ENCODE measurements around the gene SELENOH.
A peak's percentile ranks its signal among the peaks of the same experiment; 100 is the strongest.

The SELENOH gene

GRCh38 chr11:57729479-57729878 is 11.8 kb upstream of the SELENOH start:
- Mint-ChIP-seq H3K27ac (peak overlapping the region; percentile 81), H3K9me3 (no peaks in the 10 kb centered on the region), H3K4me1 (peaks cover 6% of the 10 kb centered on the region), H3K36me3 (peaks cover 44% of the 10 kb centered on the region), H3K4me3 (no peak overlapping the region)
- no peak for DNase-seq (ENCODE audit: low spot score in 2 of 2)
- no peak for ATAC-seq

DNA sequence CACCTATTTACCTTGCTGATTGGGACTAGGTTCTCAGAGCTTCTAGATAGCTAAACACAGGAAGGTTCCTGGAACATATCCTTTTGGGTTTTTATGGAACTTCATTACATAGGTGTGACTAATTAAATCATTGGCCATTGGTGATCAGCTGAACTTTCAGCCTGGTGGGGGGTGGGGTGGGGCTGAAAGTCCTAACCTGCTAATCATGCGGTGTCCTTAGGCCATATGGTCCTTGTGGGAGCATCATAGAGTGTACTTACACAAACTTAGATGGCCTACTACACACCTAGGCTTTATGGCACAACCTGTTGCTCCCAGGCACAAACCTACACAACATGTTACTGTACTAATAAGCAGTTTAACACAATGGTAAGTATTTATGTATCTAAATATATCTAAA is 8.6 kb upstream of the SELENOH start:
- peak overlapping the region; percentile 37 for H3K27ac Mint-ChIP-seq
- no peak overlapping the region for H3K4me3 Mint-ChIP-seq
- ATAC-seq (no peak), DNase-seq (ENCODE audit: low spot score in 2 of 2) (no peak)
- no peaks in the 10 kb centered on the region for H3K9me3 Mint-ChIP-seq
- H3K36me3 Mint-ChIP-seq: peaks cover 59% of the 10 kb centered on the region
- H3K4me1 Mint-ChIP-seq: peaks cover 3% of the 10 kb centered on the region

DNA sequence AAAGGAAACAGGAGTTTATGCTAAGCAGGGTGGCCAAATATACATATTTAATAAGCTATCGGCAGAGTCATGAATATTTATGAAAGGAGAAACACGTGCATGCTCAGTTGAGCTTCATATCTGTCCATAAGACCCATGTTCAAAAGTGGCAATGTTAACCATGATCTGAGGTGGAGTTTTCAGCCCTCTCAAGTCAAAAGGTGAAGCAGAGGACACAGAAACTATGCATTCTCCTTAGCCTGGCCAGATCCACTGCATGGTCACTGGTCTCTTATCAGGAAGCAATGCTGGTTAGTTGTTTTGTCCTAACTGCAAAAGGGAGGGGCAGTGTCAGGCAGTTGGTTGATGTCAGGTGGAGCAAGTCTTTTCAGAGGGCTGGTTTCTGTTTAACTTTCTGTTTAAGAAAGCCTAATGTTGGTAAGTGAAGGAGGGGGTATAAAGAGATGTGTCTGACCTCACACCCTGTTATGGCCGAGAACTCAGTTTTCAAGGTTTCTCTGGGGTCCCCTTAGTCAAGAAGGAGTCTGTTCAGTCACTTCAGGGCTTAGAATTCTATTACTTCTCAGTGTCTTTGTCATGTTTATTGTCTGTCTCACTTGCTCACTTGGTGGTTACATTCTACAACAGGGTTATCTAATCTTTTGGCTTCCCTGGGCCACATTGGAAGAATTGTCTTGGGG is 5.5 kb upstream of the SELENOH start:
- peak overlapping the region; percentile 55 for H3K27ac Mint-ChIP-seq

GRCh38 chr11:57742087-57742452 is 779 bp downstream of the SELENOH start:
- peaks cover 47% of the 10 kb centered on the region for H3K4me1 Mint-ChIP-seq
- no peaks in the 10 kb centered on the region for H3K9me3 Mint-ChIP-seq
- peak overlapping the region; percentile 95 for H3K4me3 Mint-ChIP-seq
- peak overlapping the region; percentile 98 for H3K27ac Mint-ChIP-seq
- DNase-seq (ENCODE audit: low spot score in 2 of 2): no peak
- ATAC-seq: no peak
- H3K36me3 Mint-ChIP-seq: peaks cover 90% of the 10 kb centered on the region

More for the DNA sequence above, 5.5 kb upstream of the SELENOH start:
- ATAC-seq (no peak), DNase-seq (ENCODE audit: low spot score in 2 of 2) (no peak)
- Mint-ChIP-seq H3K9me3 (no peaks in the 10 kb centered on the region), H3K36me3 (peaks cover 71% of the 10 kb centered on the region), H3K4me1 (peaks cover under 1% of the 10 kb centered on the region), H3K4me3 (no peak overlapping the region)

DNA sequence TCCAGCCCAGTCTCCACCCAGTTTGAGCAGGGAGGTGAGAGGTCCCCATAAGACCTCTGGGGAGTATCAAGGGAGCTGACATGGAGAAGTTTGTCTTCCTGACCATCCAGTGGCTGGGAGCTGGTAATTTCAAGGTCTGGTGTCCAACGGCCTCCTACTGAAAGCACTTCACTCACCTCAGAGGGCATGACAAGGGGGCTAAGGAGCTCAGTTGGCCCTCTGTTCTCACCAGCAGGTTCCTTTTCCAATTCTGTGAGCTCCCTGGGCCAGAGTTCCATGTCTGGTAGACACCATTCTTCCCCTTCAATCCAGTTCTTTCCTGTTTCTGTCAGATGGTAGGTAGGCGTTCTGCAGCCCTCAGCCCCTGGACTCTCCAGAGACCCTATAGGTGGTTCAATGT is 3.1 kb downstream of the SELENOH start:
- Mint-ChIP-seq H3K4me1 (peaks cover 51% of the 10 kb centered on the region), H3K27ac (peak overlapping the region; percentile 85), H3K4me3 (peak overlapping the region; percentile 95), H3K36me3 (peaks cover 85% of the 10 kb centered on the region), H3K9me3 (no peaks in the 10 kb centered on the region)
- ATAC-seq (no peak), DNase-seq (ENCODE audit: low spot score in 2 of 2) (no peak)

DNA sequence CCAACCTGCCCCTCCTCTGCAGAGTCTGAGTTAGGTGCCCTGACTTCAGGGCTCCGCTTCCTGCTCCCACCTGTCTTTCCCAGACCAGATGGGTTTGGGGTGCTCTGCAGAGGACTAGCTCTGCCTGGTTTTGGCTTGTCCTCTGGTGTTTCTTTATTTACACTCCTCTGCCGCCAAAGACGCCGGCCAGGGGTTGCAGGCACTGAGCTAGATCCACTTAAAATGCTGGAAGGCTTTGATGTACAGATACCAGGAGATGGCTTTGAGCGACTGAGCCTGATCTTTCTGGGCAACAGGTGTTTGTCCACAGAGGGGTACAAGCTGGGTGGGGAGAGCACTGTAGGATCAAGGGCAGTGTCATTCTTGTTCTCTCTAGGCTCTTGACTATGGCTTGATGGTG is 3.9 kb downstream of the SELENOH start:
- no peak for ATAC-seq
- Mint-ChIP-seq H3K27ac (peak overlapping the region; percentile 85), H3K4me1 (peaks cover 51% of the 10 kb centered on the region), H3K9me3 (no peaks in the 10 kb centered on the region), H3K4me3 (no peak overlapping the region), H3K36me3 (peaks cover 90% of the 10 kb centered on the region)
- DNase-seq (ENCODE audit: low spot score in 2 of 2): no peak

DNA sequence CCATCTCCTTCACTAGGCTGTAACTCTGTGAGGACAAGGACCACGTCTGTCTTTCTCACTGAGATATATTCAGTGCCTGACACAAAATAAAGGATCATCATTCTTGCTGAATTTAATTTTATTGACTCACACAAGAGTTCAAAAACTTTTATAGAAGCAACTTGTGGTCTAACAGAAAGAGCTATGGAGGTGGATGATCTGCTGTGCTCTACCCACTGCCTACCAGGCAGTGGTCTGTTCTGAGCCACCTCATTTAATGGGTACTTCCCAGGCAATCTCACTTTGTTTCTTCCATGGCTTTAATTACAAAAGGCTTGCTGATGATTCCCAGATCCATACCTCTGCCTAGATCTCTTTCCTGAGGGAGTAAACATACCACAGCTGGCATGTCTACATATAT is 5.6 kb downstream of the SELENOH start:
- H3K9me3 Mint-ChIP-seq: no peaks in the 10 kb centered on the region
- H3K4me1 Mint-ChIP-seq: peaks cover 43% of the 10 kb centered on the region
- no peak overlapping the region for H3K4me3 Mint-ChIP-seq
- peak; percentile 70 for ATAC-seq
- peaks cover 78% of the 10 kb centered on the region for H3K36me3 Mint-ChIP-seq
- H3K27ac Mint-ChIP-seq: peak overlapping the region; percentile 85
- no peak for DNase-seq (ENCODE audit: low spot score in 2 of 2)

DNA sequence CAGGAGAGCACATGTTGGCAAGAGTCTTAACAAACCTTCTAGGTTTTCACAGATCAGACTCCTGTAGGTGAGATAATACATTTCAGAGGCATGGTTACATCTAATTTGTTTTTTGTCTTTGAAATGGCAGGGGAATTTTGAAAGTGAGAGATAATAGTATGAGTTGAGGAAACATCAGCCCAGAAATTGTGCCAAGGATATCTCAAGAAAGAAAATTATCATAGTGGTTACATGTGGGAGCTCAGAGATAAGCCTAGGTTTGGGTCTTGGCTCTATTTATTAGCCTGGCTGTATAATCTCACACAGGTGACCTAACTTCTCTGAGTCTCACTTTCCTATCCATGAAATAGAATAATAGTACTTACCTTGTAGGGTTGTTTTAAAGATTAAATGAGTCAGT is 9.9 kb downstream of the SELENOH start:
- no peak for ATAC-seq
- Mint-ChIP-seq H3K36me3 (peaks cover 35% of the 10 kb centered on the region), H3K27ac (no peak overlapping the region)

DNA sequence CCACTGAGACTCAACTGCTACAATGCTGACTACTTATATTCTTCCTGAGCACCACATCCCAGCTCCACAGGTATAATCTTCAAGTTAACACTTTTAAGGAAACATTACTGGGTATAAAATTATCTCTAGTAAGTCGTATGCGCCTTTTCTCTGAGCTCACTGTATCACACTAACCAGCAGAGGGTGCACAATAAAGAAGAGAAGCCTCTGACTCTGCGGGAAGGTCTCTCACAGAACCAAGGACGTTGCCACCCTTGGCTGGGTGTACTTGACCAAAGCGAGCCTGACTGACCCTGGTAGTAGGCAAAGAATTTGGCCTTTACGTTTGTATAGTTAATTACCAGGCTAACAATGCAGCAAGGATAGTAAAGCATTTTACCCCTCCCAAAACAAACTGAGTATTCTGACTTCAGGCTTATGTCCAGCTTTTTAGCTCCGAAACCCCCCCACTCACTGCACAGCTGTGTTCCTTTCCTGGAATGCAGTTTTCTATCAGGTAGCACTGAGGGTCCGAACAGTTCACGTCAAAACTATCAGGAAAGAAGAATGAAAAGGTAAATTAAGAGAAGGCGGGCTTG is 10.5 kb downstream of the SELENOH start, which contains the start of gene BTBD18:
Gene BTBD18 (minus strand): TSS at position 144 of the 578 bp plus-strand sequence. CDS start 631 bp downstream, outside the sequence.
- DNase-seq (ENCODE audit: low spot score in 2 of 2): no peak
- H3K9me3 Mint-ChIP-seq: no peaks in the 10 kb centered on the region
- no peak within 1 kb of the TSS for H3K4me3 Mint-ChIP-seq
- peaks cover 30% of the 10 kb centered on the region for H3K36me3 Mint-ChIP-seq
- ATAC-seq: no peak
- H3K4me1 Mint-ChIP-seq: peaks cover 12% of the 10 kb centered on the region
- H3K27ac Mint-ChIP-seq: no peak within 1 kb of the TSS

More for the DNA sequence above, 9.9 kb downstream of the SELENOH start:
- no peak overlapping the region for H3K4me3 Mint-ChIP-seq
- H3K9me3 Mint-ChIP-seq: no peaks in the 10 kb centered on the region
- no peak for DNase-seq (ENCODE audit: low spot score in 2 of 2)
- H3K4me1 Mint-ChIP-seq: peaks cover 16% of the 10 kb centered on the region

DNA sequence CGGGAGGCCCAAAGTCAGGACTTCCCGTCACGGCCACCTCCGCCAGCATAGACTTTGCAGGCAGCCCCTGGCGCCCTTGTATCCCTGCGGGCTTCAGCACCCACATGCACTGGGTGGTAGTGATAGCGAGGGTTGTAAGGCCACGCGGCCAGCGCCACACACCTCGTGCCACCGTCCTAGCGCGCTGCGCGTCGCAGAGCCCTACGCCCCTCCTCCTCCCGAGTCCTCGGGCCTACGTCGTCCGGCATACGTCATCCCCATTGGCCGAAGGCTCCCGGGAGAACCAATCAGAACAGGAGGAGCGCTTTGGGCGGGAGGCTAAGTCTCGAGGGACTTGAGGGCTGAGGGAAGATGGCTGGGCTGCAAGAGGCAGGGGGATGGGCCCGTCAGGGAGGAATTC is 11.7 kb downstream of the SELENOH start:
- H3K4me1 Mint-ChIP-seq: peaks cover 5% of the 10 kb centered on the region
- no peak overlapping the region for H3K27ac Mint-ChIP-seq
- no peak overlapping the region for H3K4me3 Mint-ChIP-seq
- no peaks in the 10 kb centered on the region for H3K9me3 Mint-ChIP-seq
- ATAC-seq: no peak
- no peak for DNase-seq (ENCODE audit: low spot score in 2 of 2)
- peaks cover 18% of the 10 kb centered on the region for H3K36me3 Mint-ChIP-seq

- no peaks in the 10 kb centered on the region for H3K4me1 Mint-ChIP-seq
- DNase-seq (ENCODE audit: low spot score in 2 of 2): no peak
- ATAC-seq: no peak
- H3K9me3 Mint-ChIP-seq: no peaks in the 10 kb centered on the region
- H3K4me3 Mint-ChIP-seq: no peak overlapping the region
- H3K27ac Mint-ChIP-seq: no peak overlapping the region
- H3K36me3 Mint-ChIP-seq: no peaks in the 10 kb centered on the region
Observed at GRCh38 chr11:57758174-57758573, 16.9 kb downstream of the SELENOH start.

DNA sequence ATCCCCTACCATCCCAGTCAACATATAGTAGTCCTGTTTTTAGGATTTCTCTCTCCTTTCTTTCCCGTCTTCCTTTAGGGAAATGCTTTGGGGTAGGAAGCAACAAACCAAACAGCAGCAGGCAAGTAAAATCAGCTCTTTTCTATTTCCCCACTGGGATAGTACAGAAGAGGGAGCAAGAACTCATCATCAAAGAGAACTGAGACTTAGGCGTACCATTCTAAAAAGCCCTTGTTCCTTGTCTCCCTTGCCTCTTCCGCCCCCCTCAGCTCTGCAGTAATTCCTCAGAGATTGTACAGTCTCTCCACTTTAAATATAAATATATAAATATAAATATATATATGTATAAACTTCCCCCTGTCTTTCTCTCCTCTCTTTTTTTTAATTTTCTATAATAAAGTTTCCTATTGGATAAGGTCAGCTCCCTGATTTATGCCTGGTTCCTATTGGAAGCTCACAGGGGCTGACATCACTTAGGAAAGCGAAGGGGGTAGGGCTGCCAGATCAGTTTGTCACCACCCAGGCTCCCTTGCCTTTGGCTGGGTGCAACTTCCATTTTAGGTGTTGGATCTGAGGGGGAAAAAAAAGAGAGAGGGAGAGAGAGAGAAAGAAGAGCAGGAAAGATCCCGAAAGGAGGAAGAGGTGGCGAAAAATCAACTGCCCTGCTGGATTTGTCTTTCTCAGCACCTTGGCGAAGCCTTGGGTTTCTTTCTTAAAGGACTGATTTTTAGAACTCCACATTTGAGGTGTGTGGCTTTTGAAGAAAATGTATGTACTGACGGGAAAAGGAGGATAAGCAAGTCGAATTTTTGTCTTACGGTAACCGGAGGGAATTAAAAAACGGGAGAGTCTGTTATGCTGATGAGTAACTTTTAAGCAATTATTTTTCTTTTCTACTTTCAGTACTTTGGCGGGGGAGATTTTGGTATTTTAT is 20.3 kb downstream of the SELENOH start, which contains the start of gene CTNND1:
Gene CTNND1 (plus strand): TSS at position 502 of the 934 bp plus-strand sequence. CDS start 29,677 bp downstream, outside the sequence.
- Mint-ChIP-seq H3K4me1 (no peaks in the 10 kb centered on the region), H3K9me3 (no peaks in the 10 kb centered on the region), H3K27ac (no peak within 1 kb of the TSS), H3K36me3 (no peaks in the 10 kb centered on the region), H3K4me3 (peak within 1 kb of the TSS; percentile 23)
- DNase-seq (ENCODE audit: low spot score in 2 of 2): no peak
- no peak for ATAC-seq

DNA sequence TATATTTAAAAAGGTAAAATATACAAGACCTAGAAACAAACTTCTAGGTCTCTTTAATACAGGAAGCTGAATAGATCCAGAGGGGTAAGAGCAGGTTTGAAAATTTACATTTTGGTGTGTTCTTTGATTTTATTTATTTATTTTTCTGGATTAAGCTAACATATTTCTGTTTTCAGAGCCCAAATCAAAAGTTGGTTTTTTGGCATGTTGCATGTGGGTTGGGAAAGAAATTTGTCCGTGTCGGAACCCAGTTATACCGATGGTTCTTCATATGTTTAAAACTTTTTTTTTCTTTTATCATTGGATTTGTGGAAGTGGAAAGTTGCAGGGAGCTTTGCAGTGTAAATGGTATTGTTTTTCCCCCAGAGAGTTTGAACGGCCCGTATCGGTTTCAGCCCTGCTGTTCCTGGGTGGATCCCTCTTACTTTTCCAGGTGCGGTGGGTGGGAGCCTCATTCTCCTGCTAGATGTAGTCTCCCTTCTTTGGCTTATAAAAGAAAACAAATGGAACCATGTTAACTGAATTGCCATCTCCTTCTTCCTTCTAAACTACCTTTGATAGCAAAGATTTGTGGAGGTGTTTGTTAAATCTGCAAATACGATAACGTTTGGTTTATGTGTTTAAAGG is 21.1 kb downstream of the SELENOH start:
- Mint-ChIP-seq H3K4me3 (peak overlapping the region; percentile 23), H3K9me3 (no peaks in the 10 kb centered on the region), H3K27ac (no peak overlapping the region), H3K4me1 (no peaks in the 10 kb centered on the region), H3K36me3 (no peaks in the 10 kb centered on the region)
- ATAC-seq: no peak
- no peak for DNase-seq (ENCODE audit: low spot score in 2 of 2)

- Mint-ChIP-seq H3K4me1 (no peaks in the 10 kb centered on the region), H3K4me3 (no peak overlapping the region), H3K27ac (no peak overlapping the region), H3K36me3 (peaks cover 6% of the 10 kb centered on the region), H3K9me3 (no peaks in the 10 kb centered on the region)
- ATAC-seq: no peak
- no peak for DNase-seq (ENCODE audit: low spot score in 2 of 2)
Observed at GRCh38 chr11:57763568-57763967, 22.3 kb downstream of the SELENOH start.

- H3K4me1 Mint-ChIP-seq: no peaks in the 10 kb centered on the region
- DNase-seq (ENCODE audit: low spot score in 2 of 2): no peak
- H3K9me3 Mint-ChIP-seq: no peaks in the 10 kb centered on the region
- no peak overlapping the region for H3K4me3 Mint-ChIP-seq
- no peak overlapping the region for H3K27ac Mint-ChIP-seq
- no peak for ATAC-seq
- peaks cover 6% of the 10 kb centered on the region for H3K36me3 Mint-ChIP-seq
Observed at GRCh38 chr11:57764021-57764420, 22.7 kb downstream of the SELENOH start.
